Measurements from ENCODE around the gene CAPRIN1. TPM values are rescaled to one million over a fixed set of nuclear protein-coding genes. Genes with fewer than 3 reads are reported as not detected.

CAPRIN1 gene
- total RNA-seq, 1 donor from 2014 or later: 252 TPM

DNA sequence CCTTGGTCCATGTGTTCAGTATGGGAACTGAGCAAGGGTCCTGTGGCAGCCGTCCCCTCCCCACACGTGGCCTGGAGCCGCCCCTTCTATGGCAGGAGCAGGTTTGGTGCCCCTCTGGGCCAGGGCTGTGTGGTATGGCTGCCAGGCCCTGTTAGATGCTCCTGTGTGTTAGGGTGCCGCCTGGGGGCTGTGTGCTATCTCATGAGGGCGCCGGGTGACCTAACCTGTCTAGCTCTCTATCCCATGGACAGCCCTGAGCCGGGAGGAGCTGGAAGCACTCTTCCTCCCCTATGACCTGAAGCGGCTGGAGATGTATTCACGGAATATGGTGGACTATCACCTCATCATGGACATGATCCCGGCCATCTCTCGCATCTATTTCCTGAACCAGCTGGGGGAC lies 88.6 kb downstream of the CAPRIN1 start:
- DNase-seq (ENCODE audit: extremely low spot score, unreplicated experiment): no peak
- TF ChIP-seq, protein P1, sequence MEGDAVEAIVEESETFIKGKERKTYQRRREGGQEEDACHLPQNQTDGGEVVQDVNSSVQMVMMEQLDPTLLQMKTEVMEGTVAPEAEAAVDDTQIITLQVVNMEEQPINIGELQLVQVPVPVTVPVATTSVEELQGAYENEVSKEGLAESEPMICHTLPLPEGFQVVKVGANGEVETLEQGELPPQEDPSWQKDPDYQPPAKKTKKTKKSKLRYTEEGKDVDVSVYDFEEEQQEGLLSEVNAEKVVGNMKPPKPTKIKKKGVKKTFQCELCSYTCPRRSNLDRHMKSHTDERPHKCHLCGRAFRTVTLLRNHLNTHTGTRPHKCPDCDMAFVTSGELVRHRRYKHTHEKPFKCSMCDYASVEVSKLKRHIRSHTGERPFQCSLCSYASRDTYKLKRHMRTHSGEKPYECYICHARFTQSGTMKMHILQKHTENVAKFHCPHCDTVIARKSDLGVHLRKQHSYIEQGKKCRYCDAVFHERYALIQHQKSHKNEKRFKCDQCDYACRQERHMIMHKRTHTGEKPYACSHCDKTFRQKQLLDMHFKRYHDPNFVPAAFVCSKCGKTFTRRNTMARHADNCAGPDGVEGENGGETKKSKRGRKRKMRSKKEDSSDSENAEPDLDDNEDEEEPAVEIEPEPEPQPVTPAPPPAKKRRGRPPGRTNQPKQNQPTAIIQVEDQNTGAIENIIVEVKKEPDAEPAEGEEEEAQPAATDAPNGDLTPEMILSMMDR (IDR thresholded peaks at IDR 0.05): no peak
- H3K9me3 Mint-ChIP-seq (ENCODE audit: unreplicated experiment): no peaks in the 10 kb centered on the region
- H3K36me3 Mint-ChIP-seq (ENCODE audit: unreplicated experiment): peaks cover 58% of the 10 kb centered on the region
- H3K27me3 Mint-ChIP-seq (ENCODE audit: unreplicated experiment): no peaks in the 10 kb centered on the region
- no peak overlapping the region for H3K4me3 Mint-ChIP-seq (ENCODE audit: unreplicated experiment)
- no peaks in the 10 kb centered on the region for H3K4me1 Mint-ChIP-seq (ENCODE audit: unreplicated experiment)
- H3K27ac Mint-ChIP-seq (ENCODE audit: unreplicated experiment): no peak overlapping the region

DNA sequence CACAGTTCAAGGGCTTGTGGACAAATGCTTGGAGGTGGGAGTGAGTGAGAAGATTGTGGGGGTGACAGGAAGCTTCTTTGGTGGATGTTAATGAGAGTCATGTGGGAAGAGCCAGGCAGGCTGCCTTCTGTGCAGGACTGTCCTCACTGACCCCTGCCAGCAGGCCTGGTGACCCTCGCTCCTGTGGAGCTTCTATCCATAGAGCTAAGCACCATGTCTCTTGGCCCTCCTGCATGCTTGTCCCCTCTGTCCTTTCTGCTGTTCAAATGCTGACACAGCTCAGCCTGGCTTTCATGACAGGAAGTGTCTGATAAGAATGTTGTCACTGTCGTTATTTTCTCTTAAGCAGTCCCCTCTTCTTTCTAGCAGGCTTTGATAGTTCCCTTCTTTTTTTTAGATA lies 91.5 kb downstream of the CAPRIN1 start:
- TF ChIP-seq, protein P1 (IDR thresholded peaks at IDR 0.05): no peak
- Mint-ChIP-seq H3K27me3 (ENCODE audit: unreplicated experiment) (no peaks in the 10 kb centered on the region), H3K4me1 (ENCODE audit: unreplicated experiment) (no peaks in the 10 kb centered on the region), H3K36me3 (ENCODE audit: unreplicated experiment) (peaks cover 53% of the 10 kb centered on the region), H3K4me3 (ENCODE audit: unreplicated experiment) (no peak overlapping the region), H3K9me3 (ENCODE audit: unreplicated experiment) (no peaks in the 10 kb centered on the region), H3K27ac (ENCODE audit: unreplicated experiment) (no peak overlapping the region)
- DNase-seq (ENCODE audit: extremely low spot score, unreplicated experiment): no peak

DNA sequence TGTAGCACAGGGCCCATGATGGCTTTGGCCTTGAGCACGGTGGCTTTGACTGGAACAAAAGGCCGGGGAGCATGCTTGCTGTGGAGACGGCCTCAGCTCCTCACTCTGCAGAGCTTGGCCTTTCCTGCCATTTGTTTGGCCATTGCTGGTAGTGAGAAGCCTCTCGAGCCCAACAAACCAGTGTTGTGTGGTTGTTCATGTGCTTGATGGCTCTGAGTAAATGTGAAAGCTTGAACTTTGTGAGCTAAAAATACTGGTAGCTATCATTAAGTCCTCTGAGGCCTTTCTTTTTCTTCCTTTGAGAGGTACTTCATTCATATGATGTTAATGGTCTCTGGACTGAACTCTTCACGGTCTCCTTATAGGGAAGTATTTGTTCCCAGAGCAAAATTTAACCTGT lies 93.5 kb downstream of the CAPRIN1 start:
- DNase-seq (ENCODE audit: extremely low spot score, unreplicated experiment): no peak
- Mint-ChIP-seq H3K4me3 (ENCODE audit: unreplicated experiment) (no peak overlapping the region), H3K9me3 (ENCODE audit: unreplicated experiment) (no peaks in the 10 kb centered on the region), H3K27me3 (ENCODE audit: unreplicated experiment) (no peaks in the 10 kb centered on the region), H3K4me1 (ENCODE audit: unreplicated experiment) (no peaks in the 10 kb centered on the region), H3K36me3 (ENCODE audit: unreplicated experiment) (peaks cover 50% of the 10 kb centered on the region), H3K27ac (ENCODE audit: unreplicated experiment) (no peak overlapping the region)
- TF ChIP-seq, protein P1 (IDR thresholded peaks at IDR 0.05): no peak

- TF ChIP-seq, protein P1 (IDR thresholded peaks at IDR 0.05): no peak
- Mint-ChIP-seq H3K27me3 (ENCODE audit: unreplicated experiment) (no peaks in the 10 kb centered on the region), H3K4me3 (ENCODE audit: unreplicated experiment) (no peak overlapping the region), H3K36me3 (ENCODE audit: unreplicated experiment) (peaks cover 44% of the 10 kb centered on the region), H3K27ac (ENCODE audit: unreplicated experiment) (no peak overlapping the region), H3K4me1 (ENCODE audit: unreplicated experiment) (peaks cover 2% of the 10 kb centered on the region), H3K9me3 (ENCODE audit: unreplicated experiment) (no peaks in the 10 kb centered on the region)
- DNase-seq (ENCODE audit: extremely low spot score, unreplicated experiment): no peak
Measured at GRCh38 chr11:34145847-34146381, 94.4 kb downstream of the CAPRIN1 start.

- H3K36me3 Mint-ChIP-seq (ENCODE audit: unreplicated experiment): peaks cover 41% of the 10 kb centered on the region
- H3K4me1 Mint-ChIP-seq (ENCODE audit: unreplicated experiment): peaks cover 2% of the 10 kb centered on the region
- H3K27ac Mint-ChIP-seq (ENCODE audit: unreplicated experiment): no peak overlapping the region
- H3K9me3 Mint-ChIP-seq (ENCODE audit: unreplicated experiment): no peaks in the 10 kb centered on the region
- H3K27me3 Mint-ChIP-seq (ENCODE audit: unreplicated experiment): no peaks in the 10 kb centered on the region
- TF ChIP-seq, protein P1 (IDR thresholded peaks at IDR 0.05): no peak
- DNase-seq (ENCODE audit: extremely low spot score, unreplicated experiment): no peak
- H3K4me3 Mint-ChIP-seq (ENCODE audit: unreplicated experiment): no peak overlapping the region
Measured at GRCh38 chr11:34146411-34146810, 94.9 kb downstream of the CAPRIN1 start.

All from osteocyte (in vitro differentiated cells).